SK-N-MC (cell line): ENCODE data around the gene HGS.

Experiments used
- EZH2 ChIP-seq: fragments of 200-600 bp; sonication (generic); IDR thresholded peaks from one replicate; pipeline ENCODE4 v1.6.1; 2017; ENCODE audit warnings: antibody characterized with exemption
- POLR2AphosphoS5 ChIP-seq: IDR thresholded peaks from 2 replicates; pipeline ENCODE4 v1.6.1; 2012; ENCODE audit warnings: mild to moderate bottlenecking, low read depth, low read length, borderline replicate concordance

GRCh38 chr17:81723651-81724209, 39.9 kb downstream of the HGS start:
- TF ChIP-seq POLR2AphosphoS5 (no peak), EZH2 (no peak)
